GM18520 (cell line): ENCODE data around the gene DAAM2.

Experiments used
- ATAC-seq: cut with Tn5 transposase; IDR thresholded peaks from one replicate; pipeline ENCODE4 v1.9.1; 2021; ENCODE audit not compliant: unreplicated experiment

Gene DAAM2

DNA sequence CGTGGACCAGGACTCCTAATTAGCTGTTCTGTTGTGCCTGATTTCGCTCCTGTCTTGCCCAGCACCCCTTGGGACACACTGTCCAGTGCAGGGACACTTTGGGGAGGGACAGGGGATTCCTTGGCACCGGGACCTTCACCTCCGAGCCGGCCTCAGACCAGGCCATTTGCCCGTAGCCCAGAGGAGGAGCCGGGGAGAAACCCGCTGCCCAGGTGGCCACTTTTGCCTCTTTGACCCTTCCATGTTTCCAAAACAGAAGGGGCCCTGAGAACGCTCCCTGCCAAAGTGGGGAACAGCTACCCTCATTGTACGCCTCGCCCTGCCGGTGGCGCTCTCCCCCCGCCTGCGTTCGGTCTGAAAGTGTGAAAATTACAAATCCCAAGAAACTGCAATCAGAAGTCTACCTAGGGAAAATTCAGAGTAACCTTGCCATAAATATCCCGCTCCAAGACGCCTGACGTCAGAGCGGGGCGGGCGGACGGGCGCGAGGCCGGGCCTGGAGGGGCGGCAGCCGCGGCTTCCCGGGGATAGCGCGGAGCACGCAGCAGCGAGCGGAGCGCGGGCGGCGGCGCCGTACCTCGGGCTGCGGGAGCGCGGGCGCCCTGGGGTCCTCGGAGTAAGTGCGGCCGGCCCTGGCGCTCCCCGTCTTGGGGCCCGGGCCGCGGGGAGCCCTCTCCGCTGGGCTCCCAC is at the start of gene DAAM2:
TSS of gene DAAM2 (plus strand) at position 527 of the 690 bp plus-strand sequence. CDS start 63,927 bp downstream, outside the sequence.
- ATAC-seq, result no peak

DNA sequence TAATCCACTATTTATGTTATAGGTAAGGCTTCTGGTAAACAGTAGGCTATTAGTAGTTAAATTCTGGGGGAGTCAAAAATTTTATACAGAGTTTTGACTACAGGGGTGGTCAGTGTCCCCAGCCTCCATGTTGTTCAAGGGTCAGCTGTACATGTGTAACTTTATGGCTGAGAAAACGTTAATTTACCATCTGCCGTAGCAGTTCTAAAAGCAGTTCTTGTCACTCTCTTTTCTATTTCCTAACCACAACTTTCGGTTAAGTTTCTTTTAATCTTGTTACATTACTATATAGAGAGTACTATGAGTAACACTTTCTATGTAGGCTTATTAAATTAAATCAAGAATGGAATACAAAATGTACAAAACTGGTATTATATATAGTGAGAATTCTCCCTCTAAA is 45.4 kb upstream of the DAAM2 start:
- no peak for ATAC-seq

GRCh38 chr6:39752835-39753724 is 39.1 kb upstream of the DAAM2 start:
- no peak for ATAC-seq

GRCh38 chr6:39753725-39754045 is 38.5 kb upstream of the DAAM2 start:
- no peak for ATAC-seq

- ATAC-seq, result no peak
Observed at GRCh38 chr6:39754514-39755115, 37.6 kb upstream of the DAAM2 start.

DNA sequence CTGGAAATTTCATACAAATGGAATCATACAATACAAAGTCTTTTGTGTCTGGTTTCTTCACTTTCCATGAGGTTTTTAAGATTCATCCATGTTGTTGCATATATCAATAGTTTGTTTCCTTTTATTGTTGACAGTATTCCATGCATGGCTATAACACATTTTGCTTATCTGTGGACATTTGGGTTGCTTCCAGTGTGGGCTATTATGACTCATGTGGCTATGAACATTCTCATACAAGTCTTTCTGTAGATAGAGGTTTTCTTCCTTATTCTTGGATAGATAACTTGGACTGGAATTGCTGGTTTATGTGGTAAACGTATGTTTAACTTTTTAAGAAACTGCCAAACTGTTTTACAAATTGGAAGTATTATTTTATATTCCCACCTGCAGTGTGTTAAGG is 36.9 kb upstream of the DAAM2 start:
- no peak for ATAC-seq

DNA sequence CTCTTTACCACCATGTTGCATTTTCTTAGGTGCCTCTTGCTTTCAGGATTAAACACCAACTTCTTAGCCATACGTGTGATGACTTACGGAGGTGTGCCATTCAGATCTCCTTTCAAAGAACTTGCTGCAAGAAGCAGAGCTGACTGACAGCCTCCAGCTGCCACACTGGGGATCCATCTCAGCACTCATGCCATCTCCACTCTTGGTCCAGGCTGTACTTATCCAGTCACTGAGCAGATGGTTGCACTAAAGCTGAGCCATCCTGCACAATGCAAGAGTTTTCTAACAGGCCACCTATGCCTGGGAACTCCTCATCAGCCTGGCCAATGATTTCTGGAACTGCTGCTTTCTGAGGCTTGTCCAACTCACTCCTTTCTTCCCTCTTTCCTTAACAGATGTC is 35.6 kb upstream of the DAAM2 start:
- ATAC-seq, result no peak

GRCh38 chr6:39758905-39759605 is 33.1 kb upstream of the DAAM2 start:
- ATAC-seq, result no peak

DNA sequence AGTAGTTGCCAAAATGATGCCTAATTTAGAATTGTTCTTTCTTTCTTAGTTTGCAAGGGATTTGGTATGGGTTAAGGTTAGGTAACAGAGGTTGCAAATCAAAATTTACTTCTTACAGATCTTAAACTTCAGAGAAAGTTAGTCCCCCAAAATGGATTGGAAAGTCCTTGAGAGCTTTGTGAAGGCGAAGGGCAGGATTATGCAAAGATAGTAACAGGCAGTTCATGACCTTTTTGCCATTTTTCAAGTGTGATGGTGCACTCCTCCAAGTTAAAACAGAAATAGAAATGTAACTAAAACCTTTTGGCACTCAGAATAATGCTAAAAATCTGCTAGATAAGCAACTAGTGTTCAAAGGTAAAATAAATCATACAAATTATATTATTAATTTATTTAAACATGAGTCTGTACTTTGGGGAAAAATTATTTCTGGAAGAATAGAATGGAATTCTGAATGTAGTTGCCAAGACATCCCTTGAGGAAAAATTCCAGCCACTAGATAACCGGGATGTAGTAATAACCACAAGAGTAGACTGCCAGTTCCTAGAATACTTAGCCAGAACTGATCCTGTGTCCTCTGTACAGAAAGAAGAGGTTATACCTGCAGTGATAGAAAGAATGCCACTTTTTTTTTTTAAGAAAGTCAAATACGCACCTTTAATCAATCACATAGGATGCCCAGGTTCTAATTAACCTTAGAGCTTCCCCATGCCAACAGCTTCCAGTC is 31.8 kb upstream of the DAAM2 start:
- ATAC-seq, result no peak

- no peak for ATAC-seq
Observed at GRCh38 chr6:39765508-39766065, 26.6 kb upstream of the DAAM2 start.

- no peak for ATAC-seq
Observed at GRCh38 chr6:39769012-39769411, 23.2 kb upstream of the DAAM2 start.

DNA sequence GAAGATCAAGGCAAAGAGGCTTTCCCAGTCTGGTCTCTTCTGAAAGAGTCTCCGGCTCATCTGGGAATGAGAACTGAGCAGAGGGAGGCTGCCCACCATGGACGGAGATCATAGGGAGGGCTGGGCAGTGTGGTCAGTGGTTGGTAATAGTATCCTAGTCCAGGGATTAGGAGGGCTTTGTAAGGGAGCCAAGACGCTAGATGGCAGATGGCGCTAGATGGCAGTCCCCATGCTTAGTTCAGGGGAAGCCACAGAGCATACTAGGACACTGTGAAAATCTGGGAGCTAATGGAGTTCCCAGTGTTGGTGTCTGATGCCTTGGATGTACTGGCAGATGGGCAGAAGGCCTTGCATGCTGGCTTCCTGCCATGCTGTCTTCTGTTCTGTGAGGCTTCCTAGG is 21.7 kb upstream of the DAAM2 start:
- ATAC-seq, result no peak

DNA sequence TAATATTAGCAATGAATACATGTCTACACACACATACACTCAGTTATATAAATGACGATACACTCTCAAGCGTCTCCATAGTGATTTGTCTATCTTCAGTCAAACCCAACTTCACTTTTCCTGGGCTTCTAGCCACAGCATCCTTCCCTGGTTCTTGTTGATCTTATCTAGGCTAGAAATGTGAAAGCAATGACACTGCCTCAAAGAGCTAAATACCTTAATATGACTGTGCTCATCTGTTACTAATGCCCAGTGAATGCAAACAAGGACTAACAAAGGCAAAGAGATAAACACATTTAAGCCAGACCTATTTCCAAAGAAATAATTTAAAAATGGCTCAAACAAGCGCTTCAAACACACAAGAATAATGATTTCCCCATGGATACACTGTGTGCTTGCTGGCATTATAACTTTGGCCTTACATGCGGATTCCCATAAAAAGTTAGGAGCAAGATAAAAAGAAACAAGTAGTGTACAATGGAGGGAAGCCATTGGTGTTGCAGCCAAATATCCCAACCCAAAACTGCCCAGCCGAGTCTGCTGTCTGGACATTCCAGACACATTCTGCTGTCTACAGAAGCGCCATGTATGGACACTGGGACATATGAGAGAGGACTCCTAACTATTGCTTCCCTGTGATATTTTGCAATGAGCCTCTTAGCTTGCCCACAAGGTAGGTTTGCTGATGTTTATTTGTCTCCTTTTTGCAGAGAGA is 19.5 kb upstream of the DAAM2 start:
- no peak for ATAC-seq

GRCh38 chr6:39773782-39774181 is 18.4 kb upstream of the DAAM2 start:
- ATAC-seq, result no peak

DNA sequence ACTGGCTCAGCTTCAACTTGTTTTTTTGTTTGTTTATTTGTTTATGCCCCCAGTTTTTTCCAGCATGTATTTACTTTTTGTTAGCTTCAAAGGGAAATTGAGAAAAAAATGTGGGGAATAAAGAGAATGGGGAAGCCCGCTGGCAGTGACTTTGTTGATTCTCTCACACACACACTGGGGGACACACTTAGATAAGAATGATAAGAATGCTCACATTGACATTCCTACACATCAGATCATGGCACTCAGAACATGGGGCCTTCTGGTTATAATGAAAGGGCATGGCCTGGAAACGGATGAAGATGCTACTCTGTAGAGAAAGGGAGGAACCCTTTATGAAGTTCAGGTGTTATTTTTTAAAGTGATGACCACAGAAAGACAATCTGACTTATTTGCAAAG is 15.6 kb upstream of the DAAM2 start:
- ATAC-seq, result no peak

- no peak for ATAC-seq
Observed at GRCh38 chr6:39777218-39777617, 15.0 kb upstream of the DAAM2 start.

DNA sequence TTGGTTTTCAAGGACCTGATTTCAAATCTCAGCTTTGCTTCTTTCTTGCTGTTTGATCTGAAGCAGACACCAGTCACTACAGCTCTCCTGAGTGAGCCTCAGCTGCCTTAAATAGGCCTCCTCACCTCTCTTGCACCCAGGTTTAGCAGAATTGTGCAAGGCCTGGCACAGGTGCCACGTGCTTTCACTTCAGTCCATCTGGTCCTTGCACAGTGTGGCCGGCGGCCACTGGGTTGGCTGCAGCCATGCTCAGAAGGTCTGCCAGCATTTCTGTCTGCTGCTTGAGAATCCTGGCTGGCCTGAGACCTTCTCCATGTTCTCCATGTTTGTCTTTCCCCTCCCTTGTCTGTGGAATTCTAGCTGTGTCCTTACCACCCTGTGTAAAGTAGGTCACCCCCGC is 14.5 kb upstream of the DAAM2 start:
- ATAC-seq, result no peak

DNA sequence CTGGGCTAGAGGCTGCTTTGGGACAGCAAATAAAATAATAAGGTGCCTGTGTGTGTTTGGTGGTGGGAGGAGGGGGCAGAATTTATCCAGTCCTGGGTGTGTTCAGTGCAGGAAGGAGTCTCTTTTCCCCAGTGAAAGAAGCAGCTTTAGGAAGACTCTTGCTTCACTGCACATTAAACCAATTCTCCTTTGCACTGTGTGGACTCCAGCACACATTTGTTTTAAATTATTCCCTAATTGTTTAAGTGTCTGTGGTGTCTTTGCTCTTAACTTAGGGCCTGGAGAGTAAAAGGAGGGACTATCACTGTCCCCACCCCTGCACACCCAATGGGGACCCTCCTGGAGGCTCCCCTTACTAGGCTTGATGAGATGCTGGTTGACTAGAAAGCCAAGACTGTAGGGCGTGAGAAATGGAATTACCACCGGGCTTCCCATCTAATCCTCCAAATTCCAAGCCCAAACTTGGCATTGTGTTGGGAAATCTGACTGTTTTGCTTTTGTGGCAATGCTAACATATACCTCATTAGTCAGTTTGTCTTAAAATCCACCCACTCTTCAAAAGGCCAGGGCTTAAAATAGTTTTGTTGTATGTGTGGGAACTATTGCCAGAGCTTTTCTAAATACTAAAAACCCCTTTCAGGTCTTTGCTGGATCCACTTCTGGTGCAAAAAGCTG is 13.5 kb upstream of the DAAM2 start:
- no peak for ATAC-seq

- ATAC-seq, result no peak
Observed at GRCh38 chr6:39785281-39785680, 6.9 kb upstream of the DAAM2 start.
